H1 (cell line): ENCODE data around the gene PRR29. TPM values are rescaled to one million over a fixed set of nuclear protein-coding genes. Genes with fewer than 3 reads are reported as not detected.
A peak's percentile ranks its signal among the peaks of the same experiment; 100 is the strongest.

Experiments
- CTCF ChIA-PET: fragments of 300-600 bp; sonication (Branson Sonifier 250); formaldehyde crosslinking; loops from one replicate; lab custom pipeline; 2021; ENCODE audit not compliant: partially characterized antibody; lab: Charles Lee
- POLR2A ChIA-PET: fragments of 300-600 bp; sonication (Branson Sonifier 250); formaldehyde crosslinking; loops from one replicate; lab custom pipeline; 2021; ENCODE audit warnings: inconsistent platforms; ENCODE audit not compliant: partially characterized antibody; lab: Charles Lee
- DNase-seq, 2 experiments: peaks; one replicate each; pipeline versions ENCODE4 v3.0.0 to v3.0.0-alpha.2; 2010 to 2022; ENCODE audit warnings: low spot score in 2 of 2, low read depth in 1 of 2, mixed read lengths in 1 of 2
- FAIRE-seq: peaks from 2 replicates; lab custom pipeline; 2011; peaks lifted over from hg19 to GRCh38; lab: Jason Lieb, UNC
- H2AFZ ChIP-seq: 2 replicates; pipeline ENCODE4 v1.8.1; 2012; ENCODE audit warnings: low read length, inconsistent platforms
- H2AK5ac ChIP-seq: 2 replicates; pipeline ENCODE4 v1.6.1; 2013; ENCODE audit warnings: low read depth, low read length
- H2BK120ac ChIP-seq: replicated peaks from 2 replicates; pipeline ENCODE3; 2013; ENCODE audit warnings: low read depth, low read length, inconsistent platforms
- H2BK12ac ChIP-seq: 2 replicates; pipeline ENCODE4 v1.6.1; 2013; ENCODE audit warnings: low read depth, low read length
- H2BK15ac ChIP-seq: 2 replicates; pipeline ENCODE4 v1.6.1; 2013; ENCODE audit warnings: low read length
- H2BK20ac ChIP-seq: 2 replicates; pipeline ENCODE4 v1.6.1; 2013; ENCODE audit warnings: low read length
- H2BK5ac ChIP-seq: 2 replicates; pipeline ENCODE4 v1.6.1; 2013; ENCODE audit warnings: low read depth, low read length
- H3K14ac ChIP-seq: 2 replicates; pipeline ENCODE4 v1.6.1; 2013; ENCODE audit warnings: inconsistent platforms; ENCODE audit not compliant: insufficient read length
- H3K18ac ChIP-seq: 2 replicates; pipeline ENCODE4 v1.6.1; 2013; ENCODE audit warnings: low read length; ENCODE audit errors: extremely low read depth
- H3K23ac ChIP-seq: 2 replicates; pipeline ENCODE4 v1.6.1; 2013; ENCODE audit warnings: inconsistent platforms; ENCODE audit not compliant: insufficient read length
- H3K23me2 ChIP-seq: 2 replicates; pipeline ENCODE4 v1.6.1; 2013; ENCODE audit warnings: low read depth, low read length
- H3K27ac ChIP-seq: 2 replicates; pipeline ENCODE4 v1.6.1; 2011; ENCODE audit warnings: low read depth, low read length, inconsistent platforms
- H3K27me3 ChIP-seq, 4 experiments: replicated peaks in 1 of 4; 1 replicate in 1 of 4; 2 replicates in 3 of 4; pipeline versions ENCODE4 v1.6.1 to v1.8.1; 2011 to 2013; ENCODE audit warnings: low read length in 3 of 4, mild to moderate bottlenecking in 3 of 4, inconsistent platforms in 2 of 4, mixed read lengths in 2 of 4, moderate library complexity in 1 of 4; ENCODE audit not compliant: control insufficient read depth in 3 of 4, insufficient read depth in 3 of 4; ENCODE audit errors: extremely low read depth in 1 of 4
- H3K36me3 ChIP-seq, 4 experiments: 2 replicates each; pipeline versions ENCODE4 v1.6.1 to v1.8.1; 2011 to 2013; ENCODE audit warnings: mild to moderate bottlenecking in 4 of 4, low read length in 3 of 4, moderate library complexity in 2 of 4, control low read depth in 1 of 4, inconsistent platforms in 1 of 4; ENCODE audit not compliant: insufficient read depth in 4 of 4, control insufficient read depth in 2 of 4
- H3K4ac ChIP-seq: replicated peaks from 2 replicates; pipeline ENCODE3; 2013; ENCODE audit warnings: low read length, low read depth, mixed read lengths, inconsistent platforms; ENCODE audit not compliant: insufficient read length
- H3K4me1 ChIP-seq, 4 experiments: replicated peaks in 1 of 4; 1 replicate in 1 of 4; 2 replicates in 3 of 4; pipeline versions ENCODE4 v1.6.1 to v1.8.1; 2011 to 2013; ENCODE audit warnings: low read length in 3 of 4, inconsistent platforms in 2 of 4, mixed read lengths in 1 of 4; ENCODE audit not compliant: insufficient read depth in 4 of 4, control insufficient read depth in 3 of 4
- H3K4me2 ChIP-seq, 2 experiments: 2 replicates each; pipeline versions ENCODE4 v1.6.1 to v1.8.1; 2011 to 2013; ENCODE audit warnings: low read depth in 2 of 2, low read length in 2 of 2, control low read depth in 1 of 2, inconsistent platforms in 1 of 2, mild to moderate bottlenecking in 1 of 2; ENCODE audit not compliant: insufficient read depth in 1 of 2
- H3K4me3 ChIP-seq, 4 experiments: fragments of 200-600, 300-600 bp in 1 of 4; sonication (generic), shearing (Covaris generic), sonication (Bioruptor Twin) in 1 of 4; 2 replicates each; pipeline versions ENCODE4 v1.5.1 to v1.8.1; 2011 to 2016; ENCODE audit warnings: low read length in 4 of 4, low read depth in 3 of 4, control low read depth in 2 of 4, inconsistent platforms in 2 of 4, mild to moderate bottlenecking in 2 of 4, mixed read lengths in 1 of 4, moderate library complexity in 1 of 4; ENCODE audit not compliant: insufficient read depth in 2 of 4; ENCODE audit errors: extremely low read depth in 1 of 4
- H3K56ac ChIP-seq: replicated peaks from 2 replicates; pipeline ENCODE3; 2013; ENCODE audit warnings: low read depth, mild to moderate bottlenecking, mixed read lengths, low read length, inconsistent platforms; ENCODE audit not compliant: insufficient read length
- H3K79me1 ChIP-seq: 2 replicates; pipeline ENCODE4 v1.6.1; 2013; ENCODE audit warnings: low read depth, low read length, control low read depth
- H3K79me2 ChIP-seq, 2 experiments: 2 replicates each; pipeline versions ENCODE4 v1.6.1 to v1.8.1; 2012 to 2013; ENCODE audit warnings: low read length in 2 of 2, mild to moderate bottlenecking in 2 of 2, inconsistent platforms in 1 of 2; ENCODE audit not compliant: insufficient read depth in 2 of 2, control insufficient read depth in 1 of 2
- H3K9ac ChIP-seq, 4 experiments: replicated peaks in 1 of 4; 1 replicate in 1 of 4; 2 replicates in 3 of 4; pipeline versions ENCODE4 v1.6.1 to v1.8.1; 2011 to 2013; ENCODE audit warnings: low read depth in 3 of 4, low read length in 3 of 4, control low read depth in 2 of 4, mild to moderate bottlenecking in 2 of 4, moderate library complexity in 2 of 4, inconsistent platforms in 1 of 4; ENCODE audit errors: extremely low read depth in 1 of 4
- H3K9me3 ChIP-seq, 2 experiments: 2 replicates each; pipeline versions ENCODE4 v1.6.1 to v1.8.1; 2012 to 2013; ENCODE audit warnings: mild to moderate bottlenecking in 2 of 2, moderate library complexity in 2 of 2, control low read depth in 1 of 2, inconsistent platforms in 1 of 2, low read depth in 1 of 2, low read length in 1 of 2, mixed read lengths in 1 of 2; ENCODE audit not compliant: insufficient read depth in 2 of 2
- H4K20me1 ChIP-seq, 2 experiments: replicated peaks in 1 of 2; 2 replicates each; pipeline versions ENCODE3 to v1.8.1; 2011 to 2013; ENCODE audit warnings: inconsistent platforms in 2 of 2, low read length in 2 of 2, mild to moderate bottlenecking in 1 of 2; ENCODE audit not compliant: insufficient read depth in 2 of 2, control insufficient read depth in 1 of 2
- H4K5ac ChIP-seq: 2 replicates; pipeline ENCODE4 v1.6.1; 2013; ENCODE audit warnings: low read length, low read depth, mixed read lengths, inconsistent platforms; ENCODE audit not compliant: insufficient read length
- H4K8ac ChIP-seq: 2 replicates; pipeline ENCODE4 v1.8.0; 2013; ENCODE audit warnings: mild to moderate bottlenecking, moderate library complexity, low read length, inconsistent platforms; ENCODE audit not compliant: insufficient read depth; ENCODE audit errors: extremely low read depth
- H4K91ac ChIP-seq: replicated peaks from 2 replicates; pipeline ENCODE3; 2013; ENCODE audit warnings: low read length, mixed read lengths, inconsistent platforms; ENCODE audit not compliant: insufficient read length
- WGBS, 2 experiments: shearing (Covaris generic) in 1 of 2; methylation state at CpG; one replicate each; pipeline versions ENCODE4 v1.1.6 to v1.1.7; 2013 to 2015; ENCODE audit warnings: low lambda C conversion rate in 2 of 2, mixed read lengths in 2 of 2, inconsistent platforms in 1 of 2, low coverage in 1 of 2, missing lambda C conversion rate in 1 of 2; ENCODE audit not compliant: insufficient replicate concordance in 2 of 2, insufficient coverage in 1 of 2, insufficient read length in 1 of 2; ENCODE audit errors: extremely low coverage in 1 of 2, missing lambda C conversion rate in 1 of 2; 5-methylcytosine and 5-hydroxymethylcytosine counted together
- polyA plus RNA-seq, 7 experiments: library from polyadenylated mRNA; depleted of rRNA in 3 of 7; stranded (reverse) in 5 of 7; unstranded in 2 of 7; fragments of >200 nt in 5 of 7; fragments of 200-250 nt in 2 of 7; gene quantifications; 1 replicate in 5 of 7; 2 replicates in 1 of 7; 4 replicates in 1 of 7; pipeline versions ENCODE4 v1.2.1 to v1.2.3, GENCODE V29; 2011 to 2013; ENCODE audit warnings: missing spikeins in 2 of 7, mixed read lengths in 2 of 7
- total RNA-seq: library from RNA; stranded (reverse); fragmentation: NEBNext Ultra II Directional; extraction: Animal tissue kit (Norgen Biotek cat#: 25700); gene quantifications from 2 replicates; pipeline ENCODE4 v1.2.1, GENCODE V29; 2021

Gene PRR29
- total and polyA plus RNA-seq, 2 of the 8 experiments (the other 6 are each of a cell fraction or from before 2014, with no cell fraction given): 0.67 to 0.83 TPM

- no peak overlapping the region for H2BK15ac ChIP-seq
- peak overlapping the region in 1 of 4 experiments; percentile 20; a peak in 1 of 8 replicates for H3K4me3 ChIP-seq
- no peak overlapping the region for H2BK120ac ChIP-seq
- no peak overlapping the region for H3K4ac ChIP-seq
- H3K23ac ChIP-seq: no peak overlapping the region
- no peak overlapping the region for H4K5ac ChIP-seq
- no peak overlapping the region for H4K91ac ChIP-seq
- FAIRE-seq (peak; percentile 7), DNase-seq (peak; percentile 70 to 85)
- no peak overlapping the region for H2AK5ac ChIP-seq
- H3K79me1 ChIP-seq: no peaks in the 10 kb centered on the region
- no peak overlapping the region for H3K56ac ChIP-seq
- peaks cover 0 to 4% (median 1%) of the 10 kb centered on the region in 4 experiments; a peak in 3 of 7 replicates for H3K27me3 ChIP-seq
- ChIA-PET POLR2A (interaction anchor here (0.8 to 2.1 kb wide), 3 partner anchors 24 to 120 kb away, joined by 3 to 8 read pairs (median 3); no protein-coding TSS in a partner anchor), CTCF (interaction anchor here (0.6 to 11.6 kb wide), 45 partner anchors 8 to 404 kb away, joined by 3 to 202 read pairs (median 5); partner anchors contain the start of genes CD79B, CSHL1, ERN1 and GH1)
- H4K20me1 ChIP-seq: no peaks in the 10 kb centered on the region
- no peaks in the 10 kb centered on the region for H3K9me3 ChIP-seq
- H2BK5ac ChIP-seq: no peak overlapping the region
- no peak overlapping the region for H2BK20ac ChIP-seq
- H4K8ac ChIP-seq: no peak overlapping the region
- no peak overlapping the region for H3K9ac ChIP-seq
- peak overlapping the region; percentile 19; the same call in 1 of the 2 replicates for H3K18ac ChIP-seq
- peak overlapping the region; percentile 93 for H2AFZ ChIP-seq
- 11% methylated on average over 21 of the region's 21 CpGs; no CpG with 5 or more reads in 1 of the 2 experiments for WGBS, 2 experiments
- H3K23me2 ChIP-seq: no peaks in the 10 kb centered on the region
- no peaks in the 10 kb centered on the region for H3K36me3 ChIP-seq
- no peaks in the 10 kb centered on the region; a peak in 1 of 7 replicates for H3K4me1 ChIP-seq
- H3K27ac ChIP-seq: no peak overlapping the region
- peak overlapping the region in 1 of 2 experiments; percentile 43; a peak in 3 of 4 replicates for H3K4me2 ChIP-seq
- no peaks in the 10 kb centered on the region for H3K79me2 ChIP-seq
- no peak overlapping the region; the same call in 1 of the 2 replicates for H2BK12ac ChIP-seq
- H3K14ac ChIP-seq: no peak overlapping the region
Observed at GRCh38 chr17:64025732-64026294, 27.7 kb downstream of the PRR29 start.
